ENCODE measurements around the gene VANGL2.
A peak's percentile ranks its signal among the peaks of the same experiment; 100 is the strongest.

The VANGL2 gene

GRCh38 chr1:160465123-160465522 lies 64.8 kb downstream of the VANGL2 start:
- H3K4me1 Mint-ChIP-seq = peaks cover 46% of the 10 kb centered on the region
- no peak overlapping the region for H3K27ac Mint-ChIP-seq (ENCODE audit: low read depth)
- no peaks in the 10 kb centered on the region for H3K9me3 Mint-ChIP-seq
- peaks cover 2% of the 10 kb centered on the region for H3K36me3 Mint-ChIP-seq (ENCODE audit: insufficient read depth)
- no peak for ATAC-seq (replicated peaks; ENCODE audit: extremely low read depth, poor library complexity, severe bottlenecking)
- no peaks in the 10 kb centered on the region for H3K27me3 Mint-ChIP-seq
- DNase-seq (ENCODE audit: low spot score in 2 of 2) = no peak
- no peak overlapping the region for H3K4me3 Mint-ChIP-seq

- peaks cover 2% of the 10 kb centered on the region for H3K36me3 Mint-ChIP-seq (ENCODE audit: insufficient read depth)
- H3K9me3 Mint-ChIP-seq = no peaks in the 10 kb centered on the region
- no peak overlapping the region for H3K27ac Mint-ChIP-seq (ENCODE audit: low read depth)
Observed at GRCh38 chr1:160466961-160467360, 66.6 kb downstream of the VANGL2 start.

GRCh38 chr1:160467576-160467975 lies 67.2 kb downstream of the VANGL2 start:
- no peaks in the 10 kb centered on the region for H3K9me3 Mint-ChIP-seq
- ATAC-seq (replicated peaks; ENCODE audit: extremely low read depth, poor library complexity, severe bottlenecking) (no peak), DNase-seq (ENCODE audit: low spot score in 2 of 2) (no peak)
- H3K36me3 Mint-ChIP-seq (ENCODE audit: insufficient read depth) = peaks cover 2% of the 10 kb centered on the region
- H3K4me3 Mint-ChIP-seq = no peak overlapping the region
- H3K4me1 Mint-ChIP-seq = peaks cover 32% of the 10 kb centered on the region
- H3K27me3 Mint-ChIP-seq = no peaks in the 10 kb centered on the region
- no peak overlapping the region for H3K27ac Mint-ChIP-seq (ENCODE audit: low read depth)

More at GRCh38 chr1:160466961-160467360, 66.6 kb downstream of the VANGL2 start:
- DNase-seq (ENCODE audit: low spot score in 2 of 2) (no peak), ATAC-seq (replicated peaks; ENCODE audit: extremely low read depth, poor library complexity, severe bottlenecking) (no peak)
- no peaks in the 10 kb centered on the region for H3K27me3 Mint-ChIP-seq
- no peak overlapping the region for H3K4me3 Mint-ChIP-seq
- peaks cover 32% of the 10 kb centered on the region for H3K4me1 Mint-ChIP-seq

GRCh38 chr1:160471253-160471652 lies 70.9 kb downstream of the VANGL2 start:
- peaks cover 2% of the 10 kb centered on the region for H3K36me3 Mint-ChIP-seq (ENCODE audit: insufficient read depth)
- H3K4me1 Mint-ChIP-seq = peaks cover 20% of the 10 kb centered on the region
- H3K27me3 Mint-ChIP-seq = no peaks in the 10 kb centered on the region
- H3K27ac Mint-ChIP-seq (ENCODE audit: low read depth) = no peak overlapping the region
- peak; percentile 64 for ATAC-seq (replicated peaks; ENCODE audit: extremely low read depth, poor library complexity, severe bottlenecking)
- DNase-seq (ENCODE audit: low spot score in 2 of 2) = no peak
- no peak overlapping the region for H3K4me3 Mint-ChIP-seq
- H3K9me3 Mint-ChIP-seq = no peaks in the 10 kb centered on the region

GRCh38 chr1:160472112-160472511 lies 71.7 kb downstream of the VANGL2 start:
- no peaks in the 10 kb centered on the region for H3K27me3 Mint-ChIP-seq
- peaks cover 11% of the 10 kb centered on the region for H3K4me1 Mint-ChIP-seq
- H3K4me3 Mint-ChIP-seq = no peak overlapping the region
- peaks cover 2% of the 10 kb centered on the region for H3K36me3 Mint-ChIP-seq (ENCODE audit: insufficient read depth)
- no peaks in the 10 kb centered on the region for H3K9me3 Mint-ChIP-seq
- DNase-seq (ENCODE audit: low spot score in 2 of 2) (no peak), ATAC-seq (replicated peaks; ENCODE audit: extremely low read depth, poor library complexity, severe bottlenecking) (no peak)
- H3K27ac Mint-ChIP-seq (ENCODE audit: low read depth) = no peak overlapping the region

- H3K36me3 Mint-ChIP-seq (ENCODE audit: insufficient read depth) = no peaks in the 10 kb centered on the region
- no peak for DNase-seq (ENCODE audit: low spot score in 2 of 2)
- no peak overlapping the region for H3K27ac Mint-ChIP-seq (ENCODE audit: low read depth)
- H3K9me3 Mint-ChIP-seq = no peaks in the 10 kb centered on the region
- no peak for ATAC-seq (replicated peaks; ENCODE audit: extremely low read depth, poor library complexity, severe bottlenecking)
- H3K27me3 Mint-ChIP-seq = no peaks in the 10 kb centered on the region
- H3K4me1 Mint-ChIP-seq = peaks cover under 1% of the 10 kb centered on the region
- no peak overlapping the region for H3K4me3 Mint-ChIP-seq
Observed at GRCh38 chr1:160474392-160475242, 74.3 kb downstream of the VANGL2 start.

All from central memory CD8-positive, alpha-beta T cell (primary cell).